GM19397 (cell line): Measurements from ENCODE around the gene AXL.

ENCODE experiments used
- ATAC-seq: cut with Tn5 transposase; IDR thresholded peaks from one replicate; pipeline ENCODE4 v1.9.1; 2021; ENCODE audit warnings: mild to moderate bottlenecking, moderate library complexity; ENCODE audit not compliant: unreplicated experiment

The AXL gene

DNA sequence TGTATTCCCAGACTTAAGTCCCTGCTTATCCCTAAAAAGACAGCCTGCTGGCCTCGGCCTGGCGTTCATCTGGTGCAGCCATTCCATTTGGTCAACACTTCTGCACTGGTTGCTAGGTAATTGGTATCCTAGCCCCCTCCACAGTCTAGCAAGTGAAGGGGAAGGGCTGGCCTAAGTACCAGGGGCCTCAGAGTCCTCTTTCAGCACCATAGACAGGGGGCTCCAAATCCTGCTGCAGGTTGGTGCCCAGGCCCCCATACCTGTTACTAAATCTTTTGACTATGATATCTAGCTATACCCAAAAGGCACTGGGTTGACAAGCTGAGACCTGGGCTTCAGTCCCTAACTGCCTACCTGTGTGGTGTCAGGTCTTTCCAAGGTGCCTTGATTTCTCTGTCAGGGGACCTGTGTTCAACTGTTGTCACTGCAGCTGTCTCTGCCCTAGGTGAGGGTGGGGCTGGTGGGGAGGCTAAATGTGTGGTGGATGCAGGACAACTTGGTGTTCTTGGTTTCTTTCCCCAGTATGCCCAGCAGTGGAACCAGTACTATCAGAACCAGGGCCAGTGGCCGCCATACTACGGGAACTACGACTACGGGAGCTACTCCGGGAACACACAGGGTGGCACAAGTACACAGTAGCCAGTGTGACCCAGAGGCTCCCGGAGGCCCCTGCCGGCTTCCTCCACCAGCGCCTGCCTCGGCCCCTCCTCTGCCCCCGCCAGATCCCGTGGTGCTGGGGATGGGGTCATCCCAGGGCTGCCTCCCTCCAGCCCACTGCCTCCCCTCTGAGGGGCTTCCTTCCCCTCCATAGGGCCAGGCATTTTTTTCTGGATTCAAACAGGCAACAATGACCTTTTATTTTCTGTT is 87.1 kb downstream of the AXL start:
- ATAC-seq: no peak

GRCh38 chr19:41307090-41307875 is 88.3 kb downstream of the AXL start:
- no peak for ATAC-seq

- no peak for ATAC-seq
Measured at GRCh38 chr19:41307954-41308449, 89.0 kb downstream of the AXL start.

GRCh38 chr19:41308450-41309179 is 89.6 kb downstream of the AXL start:
- no peak for ATAC-seq

- ATAC-seq: no peak
Measured at GRCh38 chr19:41309180-41310032, 90.4 kb downstream of the AXL start.

GRCh38 chr19:41310033-41310831 is 91.2 kb downstream of the AXL start, which contains the start of gene CCDC97:
Gene CCDC97, plus strand, starts transcription at chr19:41310172. Its CDS starts 139 bp downstream, at chr19:41310311.
- ATAC-seq: peak; percentile 74

DNA sequence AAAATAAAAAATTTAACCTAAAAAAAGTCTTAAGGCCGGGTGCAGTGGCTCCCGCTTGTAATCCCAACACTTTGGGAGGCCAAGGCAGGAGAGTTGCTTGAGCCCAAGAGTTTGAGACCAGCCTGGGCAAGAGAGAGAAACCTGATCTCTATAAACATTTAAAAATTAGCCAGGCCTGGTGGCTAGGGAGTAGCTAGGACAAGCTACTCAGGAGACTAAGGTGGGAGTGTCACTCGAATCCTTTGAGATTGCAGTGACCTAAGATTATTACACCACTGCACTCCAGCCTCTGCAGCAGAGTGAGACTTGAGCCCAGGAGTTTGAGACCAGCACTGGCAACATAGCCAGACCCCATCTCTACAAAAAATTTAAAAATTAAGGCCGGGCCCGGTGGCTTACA is 92.0 kb downstream of the AXL start:
- ATAC-seq: no peak
